Retinal pigment epithelial cell (primary cell): ENCODE data around the gene C3orf33.

Experiments used
- DNase-seq: peaks from one replicate; pipeline ENCODE4 v3.0.0-alpha.2; 2010; ENCODE audit warnings: low read depth
- H3K4me3 ChIP-seq: 2 replicates; pipeline ENCODE4 v1.5.1; 2011; ENCODE audit warnings: mild to moderate bottlenecking, low read length, control low read depth, moderate library complexity
- TF ChIP-seq, protein P1 (sequence below): conservative IDR thresholded peaks from 2 replicates; pipeline ENCODE4 v1.5.1; 2011; ENCODE audit warnings: low read depth, low read length, control low read depth, inconsistent platforms

The C3orf33 gene

GRCh38 chr3:155746703-155747102 is 59.4 kb downstream of the C3orf33 start:
- TF ChIP-seq, protein P1, sequence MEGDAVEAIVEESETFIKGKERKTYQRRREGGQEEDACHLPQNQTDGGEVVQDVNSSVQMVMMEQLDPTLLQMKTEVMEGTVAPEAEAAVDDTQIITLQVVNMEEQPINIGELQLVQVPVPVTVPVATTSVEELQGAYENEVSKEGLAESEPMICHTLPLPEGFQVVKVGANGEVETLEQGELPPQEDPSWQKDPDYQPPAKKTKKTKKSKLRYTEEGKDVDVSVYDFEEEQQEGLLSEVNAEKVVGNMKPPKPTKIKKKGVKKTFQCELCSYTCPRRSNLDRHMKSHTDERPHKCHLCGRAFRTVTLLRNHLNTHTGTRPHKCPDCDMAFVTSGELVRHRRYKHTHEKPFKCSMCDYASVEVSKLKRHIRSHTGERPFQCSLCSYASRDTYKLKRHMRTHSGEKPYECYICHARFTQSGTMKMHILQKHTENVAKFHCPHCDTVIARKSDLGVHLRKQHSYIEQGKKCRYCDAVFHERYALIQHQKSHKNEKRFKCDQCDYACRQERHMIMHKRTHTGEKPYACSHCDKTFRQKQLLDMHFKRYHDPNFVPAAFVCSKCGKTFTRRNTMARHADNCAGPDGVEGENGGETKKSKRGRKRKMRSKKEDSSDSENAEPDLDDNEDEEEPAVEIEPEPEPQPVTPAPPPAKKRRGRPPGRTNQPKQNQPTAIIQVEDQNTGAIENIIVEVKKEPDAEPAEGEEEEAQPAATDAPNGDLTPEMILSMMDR: no peak
- no peak for DNase-seq
- no peak overlapping the region for H3K4me3 ChIP-seq

DNA sequence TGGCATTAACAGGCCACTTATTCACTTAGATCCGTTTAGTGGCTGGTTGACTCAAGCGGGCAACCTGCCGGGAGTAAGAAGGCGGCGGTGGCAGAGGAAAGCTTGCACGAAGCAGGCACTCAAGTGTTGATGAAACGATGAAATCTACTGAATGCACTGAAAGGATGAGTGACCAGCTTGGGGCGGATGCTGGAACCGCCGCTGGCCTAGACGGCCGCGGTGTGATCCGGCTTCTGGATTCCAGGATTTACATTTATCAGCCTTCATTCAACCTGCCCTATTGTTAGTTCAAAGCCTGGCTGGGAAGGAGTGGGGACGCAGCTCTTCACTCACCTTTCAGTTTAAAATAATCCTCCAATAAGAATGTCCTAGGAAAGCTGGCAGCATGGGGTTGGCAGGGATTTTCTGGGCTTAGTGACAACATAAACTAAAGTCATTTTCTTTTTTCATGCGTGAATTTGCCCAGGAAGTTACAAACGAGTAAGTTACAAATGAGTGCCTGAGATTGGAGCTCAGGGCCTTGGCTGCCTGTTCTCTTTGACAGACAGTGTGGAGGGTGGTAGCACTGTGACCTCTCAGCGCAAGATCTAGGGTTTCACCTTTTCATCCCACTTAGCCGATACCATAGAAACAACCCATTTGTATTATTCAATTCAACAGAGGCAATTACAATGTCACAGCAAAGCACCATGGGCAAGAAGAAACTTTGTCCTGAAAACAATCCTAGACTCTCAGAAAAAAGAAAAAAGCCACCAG is 60.1 kb downstream of the C3orf33 start:
- TF ChIP-seq, protein P1: no peak
- DNase-seq: peak; percentile 70
- peak overlapping the region; percentile 87 for H3K4me3 ChIP-seq

GRCh38 chr3:155744626-155745324 is 61.3 kb downstream of the C3orf33 start, which contains the start of gene PLCH1:
TSS of gene PLCH1 (minus strand) at chr3:155745071. CDS start at chr3:155704224, 40,847 bp downstream.
- TF ChIP-seq, protein P1: no peak
- H3K4me3 ChIP-seq: peak within 1 kb of the TSS; percentile 87
- DNase-seq: peak; percentile 45

- TF ChIP-seq, protein P1: no peak
- DNase-seq: no peak
- peak overlapping the region; percentile 87 for H3K4me3 ChIP-seq
Observed at GRCh38 chr3:155744010-155744625, 62.0 kb downstream of the C3orf33 start.

GRCh38 chr3:155743606-155744005 is 62.5 kb downstream of the C3orf33 start:
- DNase-seq: no peak
- H3K4me3 ChIP-seq: peak overlapping the region; percentile 87

GRCh38 chr3:155742349-155742965 is 63.6 kb downstream of the C3orf33 start:
- no peak overlapping the region for H3K4me3 ChIP-seq
- TF ChIP-seq, protein P1: no peak
- no peak for DNase-seq

More at GRCh38 chr3:155743606-155744005, 62.5 kb downstream of the C3orf33 start:
- TF ChIP-seq, protein P1: no peak
